CD4-positive, alpha-beta T cell treated with Interferon alpha-2 for 1 hour (primary cell): Measurements from ENCODE around the gene HDX.
"Not testable (repeated sequence)": the region's sequence is repeated elsewhere in the genome, so short reads cannot be mapped to it uniquely, and the experiment has no call there.

Source experiments
- DNase-seq, 2 donors: peaks; one replicate each; pipeline ENCODE4 v3.0.0-alpha.2; 2020 to 2022

HDX gene

GRCh38 chrX:84339507-84340364 lies 162.5 kb downstream of the HDX start:
- DNase-seq, result peak in 1 of 2 donors; percentile 13

- DNase-seq, result no peak
Measured at GRCh38 chrX:84336646-84337045, 165.6 kb downstream of the HDX start.

DNA sequence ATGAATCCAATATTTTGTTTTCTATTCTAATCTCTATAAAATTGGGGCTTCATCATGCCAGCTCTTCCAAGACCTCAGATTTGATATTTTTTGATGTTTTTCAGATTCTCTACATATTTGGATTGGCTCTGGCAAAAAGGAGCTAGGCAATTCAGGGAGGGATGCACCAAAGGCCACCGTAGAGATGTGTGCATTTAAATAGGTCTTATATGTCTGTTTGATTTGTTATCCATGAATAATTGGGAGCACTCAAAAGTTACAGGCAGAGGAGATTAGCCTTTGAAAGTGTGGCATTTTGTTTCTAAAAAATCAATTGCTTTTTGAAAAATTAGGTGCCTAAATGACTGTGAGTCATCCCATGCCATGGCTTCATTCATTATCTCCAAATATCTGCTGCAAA lies 167.1 kb downstream of the HDX start:
- DNase-seq, result no peak

DNA sequence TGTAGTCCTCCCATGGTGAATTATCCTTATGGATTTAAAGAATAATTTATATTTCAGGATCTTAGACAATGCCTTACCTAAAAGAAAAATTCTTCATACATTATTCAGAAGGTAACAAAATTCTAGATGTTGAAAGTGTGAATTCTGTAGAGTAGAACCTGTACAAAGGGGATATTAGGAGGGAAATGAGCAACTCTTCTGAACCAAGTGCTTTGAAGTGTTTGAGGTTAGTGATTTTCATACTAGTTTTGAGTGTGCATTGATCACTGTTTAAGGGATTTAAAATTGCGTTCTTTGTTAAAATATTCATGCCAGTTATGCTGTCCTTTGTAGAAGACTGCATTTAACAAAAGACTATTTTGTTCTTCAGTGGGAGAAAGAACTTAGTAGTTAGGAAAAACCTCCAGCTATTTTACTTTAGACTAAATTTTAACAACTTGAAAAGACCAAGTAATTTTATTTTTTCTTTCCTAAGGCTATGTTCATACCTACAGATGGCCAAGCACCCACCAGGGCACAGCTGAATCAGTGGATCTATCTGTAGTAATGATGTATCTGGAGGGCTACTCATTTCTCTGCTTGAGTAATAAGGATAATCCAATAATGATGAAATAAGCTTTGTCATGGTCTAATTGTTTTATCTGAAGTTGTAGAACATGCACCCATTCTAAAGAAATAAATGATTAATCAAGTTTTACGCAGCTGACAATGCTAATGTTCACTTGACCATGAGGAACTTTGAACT lies 180.0 kb downstream of the HDX start:
- DNase-seq, result no peak

GRCh38 chrX:84320614-84321013 lies 181.6 kb downstream of the HDX start:
- no peak for DNase-seq

DNA sequence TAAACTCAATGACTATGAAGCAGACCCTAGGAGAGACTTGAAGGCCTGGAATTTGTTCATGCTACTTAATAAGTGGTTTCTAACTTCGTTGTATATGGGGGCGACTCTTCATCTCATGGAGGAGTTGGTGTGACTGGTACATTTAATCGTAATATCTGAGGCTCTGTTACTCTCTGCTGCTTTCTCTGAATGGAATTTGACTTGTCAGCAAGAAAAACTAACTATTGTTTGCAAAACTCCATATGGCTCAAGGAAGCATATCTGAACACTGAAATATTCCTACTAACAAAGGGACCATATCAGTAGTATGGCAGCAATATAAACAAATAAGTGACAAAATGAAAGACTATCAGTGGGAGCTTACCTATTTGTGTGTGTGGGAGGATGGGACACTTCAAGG lies 182.2 kb downstream of the HDX start:
- DNase-seq, result no peak

DNA sequence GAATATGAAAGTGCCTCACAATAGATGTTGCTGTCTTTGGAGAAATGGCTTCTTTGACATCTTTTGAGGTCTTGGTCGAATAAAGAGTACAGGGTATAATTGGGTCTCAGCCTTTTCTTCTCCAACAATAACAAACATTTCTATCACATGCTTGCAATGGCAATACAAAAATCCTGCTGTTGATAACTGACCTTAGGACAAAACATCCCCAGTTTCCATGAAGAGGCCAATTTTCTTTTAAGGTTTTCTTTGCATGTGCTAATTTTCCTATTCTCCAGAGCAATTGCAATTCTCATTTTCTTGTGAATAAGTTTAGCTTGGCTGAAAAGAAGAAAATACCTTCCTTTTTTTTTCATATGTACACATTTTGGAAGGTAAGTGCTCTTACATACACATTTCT lies 183.6 kb downstream of the HDX start:
- DNase-seq, result no peak

- not testable (repeated sequence) for DNase-seq
Measured at GRCh38 chrX:84315946-84316345, 186.3 kb downstream of the HDX start.
